A549 (cell line): ENCODE measurements around the gene RAB4B.

Experiments used
- CEBPB ChIP-seq, 2 experiments: fragments of >200 bp in 1 of 2; sonication (Bioruptor Twin) in 1 of 2; formaldehyde crosslinking in 1 of 2; IDR thresholded peaks; 2 replicates each; pipeline ENCODE4 v1.6.1; 2012 to 2016
- EP300 ChIP-seq, 2 experiments: fragments of >200 bp; sonication (Bioruptor Twin); formaldehyde crosslinking; IDR thresholded peaks; 2 replicates in 1 of 2; 3 replicates in 1 of 2; pipeline ENCODE4 v1.6.1; 2016 to 2017
- FOSL2 ChIP-seq, 2 experiments: fragments of 450-650 bp in 1 of 2; fragments of >200 bp in 1 of 2; sonication (Bioruptor Twin) in 1 of 2; formaldehyde crosslinking; IDR thresholded peaks; 2 replicates each; pipeline versions ENCODE4 v1.5.0 to v1.6.1; 2016 to 2020; ENCODE audit warnings: mild to moderate bottlenecking in 1 of 2, moderate library complexity in 1 of 2
- GATA3 ChIP-seq: IDR thresholded peaks from 2 replicates; pipeline ENCODE4 v1.6.1; 2012; ENCODE audit warnings: borderline replicate concordance
- POLR2A ChIP-seq: IDR thresholded peaks from 2 replicates; pipeline ENCODE4 v1.6.1; 2012; ENCODE audit warnings: mild to moderate bottlenecking, low read length
- POLR2AphosphoS2 ChIP-seq: conservative IDR thresholded peaks from 2 replicates; pipeline ENCODE4 v1.6.1; 2012; ENCODE audit warnings: low read length, improper control_type of control experiment, inconsistent platforms
- RFX5 ChIP-seq: fragments of 450-650 bp; IDR thresholded peaks from 2 replicates; pipeline ENCODE4 v1.7.1; 2014; ENCODE audit warnings: antibody characterized with exemption, mild to moderate bottlenecking, moderate library complexity
- TF ChIP-seq, protein P1 (sequence below): fragments of >200 bp; sonication (Bioruptor Twin); formaldehyde crosslinking; IDR thresholded peaks from 3 replicates; pipeline ENCODE4 v1.5.1; 2016
- TF ChIP-seq, protein P2 (sequence below): fragments of 150-350 bp; IDR thresholded peaks from 2 replicates; pipeline ENCODE4 v1.6.1; 2014; ENCODE audit warnings: low read depth, mild to moderate bottlenecking, low read length
- TF ChIP-seq, protein P3 (sequence below): IDR thresholded peaks from 2 replicates; pipeline ENCODE4 v1.6.1; 2012; ENCODE audit warnings: low read depth, borderline replicate concordance
- TF ChIP-seq, protein P4 (sequence below): fragments of 250-450 bp; sonication (Bioruptor Pico); IDR thresholded peaks from 2 replicates; pipeline ENCODE4 v1.5.0; 2021; ENCODE audit warnings: mild to moderate bottlenecking, moderate library complexity, borderline replicate concordance
- TF ChIP-seq, protein P5 (sequence below): fragments of 200-600 bp; sonication (generic); IDR thresholded peaks from 2 replicates; pipeline ENCODE4 v1.6.1; 2016; ENCODE audit warnings: antibody characterized with exemption, mild to moderate bottlenecking, moderate library complexity

DNA sequence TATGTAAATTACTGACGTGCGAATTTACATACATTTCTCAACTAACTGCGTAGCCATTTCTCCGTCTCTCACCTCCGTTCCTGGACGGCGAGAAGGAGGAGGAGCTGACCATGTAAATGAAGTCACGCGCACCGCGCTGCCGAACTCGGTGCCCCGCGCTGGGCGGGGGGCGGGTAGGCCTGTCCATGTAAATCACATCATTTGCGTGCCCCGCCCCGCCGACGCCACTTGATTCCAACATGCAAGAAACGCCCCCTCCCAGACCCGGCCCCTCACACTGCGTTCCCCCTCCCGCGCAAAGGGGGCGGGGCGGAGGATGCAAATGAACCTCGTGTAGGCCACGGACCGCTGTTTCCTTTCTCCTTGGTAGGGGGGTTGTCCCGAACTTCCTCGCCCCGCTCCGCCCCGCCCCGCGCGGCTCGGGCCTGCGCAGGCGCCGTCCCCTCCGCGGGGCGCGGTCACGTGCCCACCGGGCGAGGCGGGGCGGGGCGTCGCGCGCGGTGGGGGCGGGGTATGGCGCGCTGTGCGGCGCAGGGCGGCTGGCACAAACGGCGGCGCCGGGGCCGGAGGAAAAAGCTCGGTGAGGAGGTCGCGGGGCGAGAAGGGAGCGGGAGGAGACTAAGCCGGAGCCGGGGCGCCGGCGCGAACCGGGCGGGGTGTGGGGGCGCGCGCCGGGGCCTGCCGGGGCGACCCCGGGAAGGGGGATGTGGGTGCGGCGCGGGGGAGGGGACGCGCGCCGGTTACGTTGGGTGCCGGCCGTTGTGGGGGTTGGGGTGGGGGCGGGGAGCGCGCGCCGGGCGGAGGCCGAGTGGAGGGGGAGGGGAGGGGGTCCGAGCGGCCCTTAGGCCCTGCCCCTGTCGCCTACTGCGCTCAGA is 20.9 kb downstream of the RAB4B start, which contains the start of gene EGLN2:
- TF ChIP-seq, protein P1, sequence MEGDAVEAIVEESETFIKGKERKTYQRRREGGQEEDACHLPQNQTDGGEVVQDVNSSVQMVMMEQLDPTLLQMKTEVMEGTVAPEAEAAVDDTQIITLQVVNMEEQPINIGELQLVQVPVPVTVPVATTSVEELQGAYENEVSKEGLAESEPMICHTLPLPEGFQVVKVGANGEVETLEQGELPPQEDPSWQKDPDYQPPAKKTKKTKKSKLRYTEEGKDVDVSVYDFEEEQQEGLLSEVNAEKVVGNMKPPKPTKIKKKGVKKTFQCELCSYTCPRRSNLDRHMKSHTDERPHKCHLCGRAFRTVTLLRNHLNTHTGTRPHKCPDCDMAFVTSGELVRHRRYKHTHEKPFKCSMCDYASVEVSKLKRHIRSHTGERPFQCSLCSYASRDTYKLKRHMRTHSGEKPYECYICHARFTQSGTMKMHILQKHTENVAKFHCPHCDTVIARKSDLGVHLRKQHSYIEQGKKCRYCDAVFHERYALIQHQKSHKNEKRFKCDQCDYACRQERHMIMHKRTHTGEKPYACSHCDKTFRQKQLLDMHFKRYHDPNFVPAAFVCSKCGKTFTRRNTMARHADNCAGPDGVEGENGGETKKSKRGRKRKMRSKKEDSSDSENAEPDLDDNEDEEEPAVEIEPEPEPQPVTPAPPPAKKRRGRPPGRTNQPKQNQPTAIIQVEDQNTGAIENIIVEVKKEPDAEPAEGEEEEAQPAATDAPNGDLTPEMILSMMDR = no peak; the same call in 2 of the 3 replicates
- TF ChIP-seq, protein P2, sequence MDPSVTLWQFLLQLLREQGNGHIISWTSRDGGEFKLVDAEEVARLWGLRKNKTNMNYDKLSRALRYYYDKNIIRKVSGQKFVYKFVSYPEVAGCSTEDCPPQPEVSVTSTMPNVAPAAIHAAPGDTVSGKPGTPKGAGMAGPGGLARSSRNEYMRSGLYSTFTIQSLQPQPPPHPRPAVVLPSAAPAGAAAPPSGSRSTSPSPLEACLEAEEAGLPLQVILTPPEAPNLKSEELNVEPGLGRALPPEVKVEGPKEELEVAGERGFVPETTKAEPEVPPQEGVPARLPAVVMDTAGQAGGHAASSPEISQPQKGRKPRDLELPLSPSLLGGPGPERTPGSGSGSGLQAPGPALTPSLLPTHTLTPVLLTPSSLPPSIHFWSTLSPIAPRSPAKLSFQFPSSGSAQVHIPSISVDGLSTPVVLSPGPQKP = no peak
- TF ChIP-seq POLR2A (peak; percentile 81), GATA3 (no peak), CEBPB (IDR thresholded peaks at IDR 0.05) (no peak; a peak in 1 of 4 replicates), RFX5 (peak; percentile 79; the same call in 1 of the 2 replicates), FOSL2 (IDR thresholded peaks at IDR 0.05) (no peak), FOSL2 (CRISPR knock-in tag; IDR thresholded peaks at IDR 0.05) (no peak), EP300 (IDR thresholded peaks at IDR 0.05) (peak in 1 of 2 experiments; percentile 32; a peak in 1 of 5 replicates), POLR2AphosphoS2 (no peak)
- TF ChIP-seq, protein P3, sequence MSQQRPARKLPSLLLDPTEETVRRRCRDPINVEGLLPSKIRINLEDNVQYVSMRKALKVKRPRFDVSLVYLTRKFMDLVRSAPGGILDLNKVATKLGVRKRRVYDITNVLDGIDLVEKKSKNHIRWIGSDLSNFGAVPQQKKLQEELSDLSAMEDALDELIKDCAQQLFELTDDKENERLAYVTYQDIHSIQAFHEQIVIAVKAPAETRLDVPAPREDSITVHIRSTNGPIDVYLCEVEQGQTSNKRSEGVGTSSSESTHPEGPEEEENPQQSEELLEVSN = peak; percentile 10; the same call in 1 of the 2 replicates
- TF ChIP-seq, protein P4, sequence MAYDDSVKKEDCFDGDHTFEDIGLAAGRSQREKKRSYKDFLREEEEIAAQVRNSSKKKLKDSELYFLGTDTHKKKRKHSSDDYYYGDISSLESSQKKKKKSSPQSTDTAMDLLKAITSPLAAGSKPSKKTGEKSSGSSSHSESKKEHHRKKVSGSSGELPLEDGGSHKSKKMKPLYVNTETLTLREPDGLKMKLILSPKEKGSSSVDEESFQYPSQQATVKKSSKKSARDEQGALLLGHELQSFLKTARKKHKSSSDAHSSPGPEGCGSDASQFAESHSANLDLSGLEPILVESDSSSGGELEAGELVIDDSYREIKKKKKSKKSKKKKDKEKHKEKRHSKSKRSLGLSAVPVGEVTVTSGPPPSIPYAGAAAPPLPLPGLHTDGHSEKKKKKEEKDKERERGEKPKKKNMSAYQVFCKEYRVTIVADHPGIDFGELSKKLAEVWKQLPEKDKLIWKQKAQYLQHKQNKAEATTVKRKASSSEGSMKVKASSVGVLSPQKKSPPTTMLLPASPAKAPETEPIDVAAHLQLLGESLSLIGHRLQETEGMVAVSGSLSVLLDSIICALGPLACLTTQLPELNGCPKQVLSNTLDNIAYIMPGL = no peak
- TF ChIP-seq, protein P5, sequence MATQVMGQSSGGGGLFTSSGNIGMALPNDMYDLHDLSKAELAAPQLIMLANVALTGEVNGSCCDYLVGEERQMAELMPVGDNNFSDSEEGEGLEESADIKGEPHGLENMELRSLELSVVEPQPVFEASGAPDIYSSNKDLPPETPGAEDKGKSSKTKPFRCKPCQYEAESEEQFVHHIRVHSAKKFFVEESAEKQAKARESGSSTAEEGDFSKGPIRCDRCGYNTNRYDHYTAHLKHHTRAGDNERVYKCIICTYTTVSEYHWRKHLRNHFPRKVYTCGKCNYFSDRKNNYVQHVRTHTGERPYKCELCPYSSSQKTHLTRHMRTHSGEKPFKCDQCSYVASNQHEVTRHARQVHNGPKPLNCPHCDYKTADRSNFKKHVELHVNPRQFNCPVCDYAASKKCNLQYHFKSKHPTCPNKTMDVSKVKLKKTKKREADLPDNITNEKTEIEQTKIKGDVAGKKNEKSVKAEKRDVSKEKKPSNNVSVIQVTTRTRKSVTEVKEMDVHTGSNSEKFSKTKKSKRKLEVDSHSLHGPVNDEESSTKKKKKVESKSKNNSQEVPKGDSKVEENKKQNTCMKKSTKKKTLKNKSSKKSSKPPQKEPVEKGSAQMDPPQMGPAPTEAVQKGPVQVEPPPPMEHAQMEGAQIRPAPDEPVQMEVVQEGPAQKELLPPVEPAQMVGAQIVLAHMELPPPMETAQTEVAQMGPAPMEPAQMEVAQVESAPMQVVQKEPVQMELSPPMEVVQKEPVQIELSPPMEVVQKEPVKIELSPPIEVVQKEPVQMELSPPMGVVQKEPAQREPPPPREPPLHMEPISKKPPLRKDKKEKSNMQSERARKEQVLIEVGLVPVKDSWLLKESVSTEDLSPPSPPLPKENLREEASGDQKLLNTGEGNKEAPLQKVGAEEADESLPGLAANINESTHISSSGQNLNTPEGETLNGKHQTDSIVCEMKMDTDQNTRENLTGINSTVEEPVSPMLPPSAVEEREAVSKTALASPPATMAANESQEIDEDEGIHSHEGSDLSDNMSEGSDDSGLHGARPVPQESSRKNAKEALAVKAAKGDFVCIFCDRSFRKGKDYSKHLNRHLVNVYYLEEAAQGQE = no peak
